Effector CD4-positive, alpha-beta T cell (primary cell): ENCODE results near the gene CFC1.
"Not testable (repeated sequence)": the region's sequence is repeated elsewhere in the genome, so short reads cannot be mapped to it uniquely, and the experiment has no call there.

Source experiments
- DNase-seq: peaks from one replicate; pipeline ENCODE4 v3.0.0-alpha.2; 2020

CFC1 gene

DNA sequence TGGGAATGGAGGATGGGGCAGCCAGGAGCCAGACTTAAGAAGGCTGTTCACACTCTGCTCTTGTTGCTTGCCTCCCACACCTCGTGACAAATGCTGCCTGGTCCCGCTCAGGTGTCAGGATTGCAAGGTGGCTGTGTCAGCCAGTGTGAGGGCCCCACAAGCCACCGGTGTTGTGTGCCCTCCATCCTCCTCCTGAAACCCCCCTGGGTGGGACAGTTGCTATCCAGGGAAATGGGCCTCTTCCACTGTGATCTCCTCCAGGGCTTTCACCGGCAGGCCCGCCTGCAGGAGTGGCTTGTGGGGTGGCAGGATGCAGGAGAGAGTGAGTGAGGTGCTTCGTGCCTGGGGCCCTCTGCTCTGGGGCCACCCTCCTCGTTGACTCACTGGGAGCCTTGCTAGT is 16.4 kb downstream of the CFC1 start:
- not testable (repeated sequence) for DNase-seq

DNA sequence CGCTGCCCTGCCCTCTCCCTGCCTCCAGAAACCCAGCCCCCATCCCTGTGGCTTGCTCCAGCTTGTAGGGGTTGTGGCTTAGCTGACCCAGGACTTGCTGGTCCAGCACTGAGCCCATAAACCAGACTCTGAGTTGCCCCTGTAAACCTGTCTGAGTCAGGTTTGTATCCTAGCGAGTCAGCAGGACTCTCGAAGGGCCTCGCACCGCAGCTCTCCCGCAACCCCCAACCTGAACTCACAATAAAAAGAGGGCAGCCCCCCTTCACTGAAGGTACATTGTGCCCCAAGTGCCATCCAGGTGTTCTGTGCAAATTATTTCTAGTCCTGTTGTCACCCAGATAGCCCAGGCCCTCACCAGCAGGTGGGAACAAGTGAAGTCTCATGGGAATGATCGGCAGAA is 17.9 kb downstream of the CFC1 start:
- DNase-seq = not testable (repeated sequence)

DNA sequence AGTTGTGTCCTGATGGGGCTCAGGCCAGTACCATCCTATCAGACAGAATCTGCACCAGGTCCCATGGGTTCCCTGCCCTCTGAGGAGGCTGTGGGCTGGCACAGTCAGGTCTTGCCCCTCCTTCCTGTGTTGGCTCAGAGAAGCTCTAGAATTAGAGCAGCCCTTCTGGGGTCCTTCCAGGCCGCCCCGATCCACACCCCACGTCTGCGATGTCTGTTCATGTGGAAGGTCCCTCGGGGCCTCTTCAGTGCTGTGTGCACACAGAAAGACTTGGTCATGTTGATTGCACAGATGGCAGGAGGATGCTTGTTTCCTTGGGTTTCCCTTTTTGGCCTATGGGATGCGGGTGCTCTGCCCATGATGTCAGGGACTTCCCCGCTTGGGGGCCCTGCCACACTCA is 20.3 kb downstream of the CFC1 start:
- DNase-seq = not testable (repeated sequence)

DNA sequence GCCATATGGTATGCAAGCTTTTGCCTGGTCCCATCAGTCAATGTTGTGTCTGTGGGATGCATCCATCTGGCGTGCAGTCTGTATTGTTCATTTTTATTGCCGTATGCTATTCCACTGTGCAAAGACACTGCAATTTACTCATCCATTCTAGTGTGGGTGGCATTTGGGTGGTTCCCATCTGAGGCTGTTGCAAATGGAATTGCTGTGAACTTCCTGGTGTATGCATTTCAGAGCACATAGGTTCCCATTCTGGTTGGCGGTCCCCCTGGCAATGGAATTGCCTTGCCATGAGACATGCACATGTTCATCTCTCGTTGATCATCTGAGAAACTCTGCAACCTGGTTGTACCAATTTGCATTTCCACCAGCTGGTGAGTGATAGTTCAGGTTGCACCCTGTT is 21.8 kb downstream of the CFC1 start:
- DNase-seq = not testable (repeated sequence)

DNA sequence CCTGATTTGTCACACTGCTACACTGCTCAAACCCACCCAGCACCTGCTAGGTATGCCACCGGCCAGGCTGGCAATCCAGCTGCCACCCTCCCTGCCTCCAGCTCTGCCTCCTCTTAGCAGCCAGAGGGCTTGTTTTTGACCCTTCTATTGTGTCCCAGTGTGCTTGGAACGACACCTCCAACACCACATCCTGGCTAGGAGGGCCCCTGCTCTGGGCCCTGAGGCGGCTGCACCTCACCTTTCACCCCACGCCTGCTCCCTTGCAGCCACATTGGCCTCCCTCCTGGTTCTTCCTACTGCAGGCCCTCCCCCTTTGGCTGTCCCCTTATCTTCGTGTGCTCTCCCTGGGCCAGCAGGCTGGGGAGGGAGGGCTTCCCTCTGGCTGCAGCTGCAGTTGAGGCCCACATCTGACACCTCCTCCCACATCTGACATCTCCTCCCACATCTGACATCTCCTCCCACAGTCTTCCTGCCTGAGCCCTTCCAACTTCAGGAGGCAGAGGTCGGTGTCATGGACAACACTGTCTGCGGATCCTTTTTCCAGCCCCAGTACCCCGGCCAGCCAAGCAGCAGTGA is 23.1 kb downstream of the CFC1 start:
- not testable (repeated sequence) for DNase-seq

DNA sequence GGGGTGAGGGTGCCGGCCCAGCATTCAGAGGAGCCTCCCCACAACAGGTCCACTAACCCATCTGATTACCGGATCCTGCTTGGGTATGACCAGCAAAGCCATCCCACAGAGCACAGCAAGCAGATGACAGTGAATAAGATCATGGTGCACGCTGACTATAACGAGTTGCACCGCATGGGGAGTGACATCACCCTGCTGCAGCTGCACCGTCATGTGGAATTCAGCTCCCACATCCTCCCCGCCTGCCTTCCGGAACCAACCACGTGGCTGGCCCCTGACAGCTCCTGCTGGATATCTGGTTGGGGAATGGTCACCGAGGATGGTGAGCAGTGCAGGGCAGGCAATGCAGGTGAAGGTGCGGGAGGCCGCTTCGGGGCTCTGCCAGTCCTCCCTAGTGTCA is 25.1 kb downstream of the CFC1 start:
- DNase-seq = not testable (repeated sequence)

DNA sequence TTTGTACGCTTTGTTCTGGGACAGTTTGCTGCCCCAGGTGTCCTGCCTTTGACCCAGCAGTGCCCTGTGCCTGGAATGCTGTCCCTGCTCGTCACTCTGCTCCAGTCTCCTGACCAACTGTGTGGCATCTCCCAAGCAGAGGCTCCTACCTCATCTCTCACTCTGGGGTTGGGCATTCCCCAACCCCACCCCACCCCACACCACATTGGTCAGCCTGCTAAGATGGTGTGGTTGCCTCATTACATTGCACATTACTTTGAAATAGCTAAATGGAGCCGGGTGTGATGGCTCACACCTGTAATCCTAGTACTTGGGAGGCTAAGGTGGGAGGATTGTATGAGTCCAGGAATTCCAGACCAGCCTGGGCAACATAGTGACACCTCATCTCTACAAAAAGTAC is 27.4 kb downstream of the CFC1 start:
- not testable (repeated sequence) for DNase-seq

DNA sequence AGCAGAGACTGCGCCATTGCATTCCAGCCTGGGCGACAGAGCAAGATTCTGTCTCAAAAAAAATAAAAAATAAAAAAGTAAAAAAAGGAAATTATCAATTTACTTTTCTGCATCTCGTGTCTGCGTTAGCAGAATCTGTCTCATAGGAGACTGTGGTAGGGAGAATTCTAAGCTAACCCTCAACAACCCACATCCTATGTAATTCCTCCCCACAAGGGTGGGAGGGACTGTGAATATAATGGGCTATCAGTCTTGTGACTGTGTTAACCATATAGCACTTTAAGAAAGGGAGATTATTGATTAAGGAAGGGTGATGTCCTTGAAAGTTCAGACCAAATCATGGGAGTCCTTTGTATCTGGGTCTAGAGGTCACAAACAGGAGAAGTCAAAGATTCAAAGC is 33.2 kb downstream of the CFC1 start:
- DNase-seq = not testable (repeated sequence)

DNA sequence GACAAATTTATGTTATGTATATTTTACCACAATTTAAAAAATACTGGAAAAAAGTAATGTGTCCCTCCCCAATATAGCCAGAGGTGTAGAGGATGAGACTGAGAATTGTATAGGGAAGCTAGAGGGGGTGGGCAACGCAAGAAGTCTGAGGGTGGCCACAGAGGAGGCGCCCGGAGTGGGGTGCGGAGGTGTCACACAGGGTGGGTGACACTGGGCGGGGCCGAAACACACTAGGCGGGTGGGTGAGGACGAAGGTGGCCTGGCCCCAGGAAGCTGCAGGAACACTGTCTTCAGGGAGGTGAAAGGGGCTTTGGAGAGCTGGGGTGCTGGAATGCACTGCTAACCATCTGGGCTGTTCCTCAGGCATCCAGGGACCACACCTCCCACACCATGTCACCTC is 42.9 kb downstream of the CFC1 start:
- DNase-seq = not testable (repeated sequence)

DNA sequence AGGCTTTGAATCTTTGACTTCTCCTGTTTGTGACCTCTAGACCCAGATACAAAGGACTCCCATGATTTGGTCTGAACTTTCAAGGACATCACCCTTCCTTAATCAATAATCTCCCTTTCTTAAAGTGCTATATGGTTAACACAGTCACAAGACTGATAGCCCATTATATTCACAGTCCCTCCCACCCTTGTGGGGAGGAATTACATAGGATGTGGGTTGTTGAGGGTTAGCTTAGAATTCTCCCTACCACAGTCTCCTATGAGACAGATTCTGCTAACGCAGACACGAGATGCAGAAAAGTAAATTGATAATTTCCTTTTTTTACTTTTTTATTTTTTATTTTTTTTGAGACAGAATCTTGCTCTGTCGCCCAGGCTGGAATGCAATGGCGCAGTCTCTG is 45.2 kb downstream of the CFC1 start:
- DNase-seq = not testable (repeated sequence)

DNA sequence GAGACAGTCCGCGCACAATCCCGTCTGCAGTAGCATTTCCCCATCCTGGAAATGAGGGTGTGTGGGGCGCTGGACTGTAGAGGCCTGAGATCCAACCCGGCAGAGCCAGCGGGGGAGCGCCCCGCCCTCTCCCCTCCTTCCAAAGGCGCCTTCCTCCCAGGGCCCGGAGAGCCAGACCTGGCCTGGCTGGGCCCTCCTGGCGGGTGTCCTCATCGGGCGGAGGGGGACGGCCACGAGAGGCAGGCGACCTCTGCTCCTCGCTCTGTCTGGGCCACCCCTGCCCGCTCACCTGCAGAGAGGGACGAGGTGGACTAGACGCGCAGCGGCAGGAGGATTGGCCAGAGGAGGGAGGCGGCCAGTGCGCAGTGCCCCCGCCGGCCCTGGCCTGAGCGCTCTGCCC is 49.9 kb downstream of the CFC1 start:
- DNase-seq = not testable (repeated sequence)

DNA sequence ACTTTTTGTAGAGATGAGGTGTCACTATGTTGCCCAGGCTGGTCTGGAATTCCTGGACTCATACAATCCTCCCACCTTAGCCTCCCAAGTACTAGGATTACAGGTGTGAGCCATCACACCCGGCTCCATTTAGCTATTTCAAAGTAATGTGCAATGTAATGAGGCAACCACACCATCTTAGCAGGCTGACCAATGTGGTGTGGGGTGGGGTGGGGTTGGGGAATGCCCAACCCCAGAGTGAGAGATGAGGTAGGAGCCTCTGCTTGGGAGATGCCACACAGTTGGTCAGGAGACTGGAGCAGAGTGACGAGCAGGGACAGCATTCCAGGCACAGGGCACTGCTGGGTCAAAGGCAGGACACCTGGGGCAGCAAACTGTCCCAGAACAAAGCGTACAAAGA is 51.0 kb downstream of the CFC1 start:
- not testable (repeated sequence) for DNase-seq

DNA sequence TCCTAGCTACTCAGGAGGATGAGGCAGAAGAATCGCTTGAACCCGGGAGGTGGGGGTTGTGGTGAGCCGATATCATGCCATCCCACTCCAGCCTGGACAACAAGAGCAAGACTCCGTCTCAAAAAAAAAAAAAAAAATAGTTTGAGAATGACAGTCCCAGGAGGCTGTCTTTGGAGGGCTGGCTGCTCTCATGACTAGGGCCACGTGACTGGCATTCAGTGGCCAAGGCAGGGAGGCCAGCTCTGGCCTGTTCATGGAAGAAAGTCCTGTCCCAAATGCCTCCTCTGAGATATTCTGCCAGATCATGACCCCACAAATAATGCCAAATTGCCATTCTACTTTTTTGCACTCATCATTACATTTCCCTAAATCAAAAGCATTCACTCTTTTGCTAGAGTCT is 54.4 kb downstream of the CFC1 start:
- not testable (repeated sequence) for DNase-seq

DNA sequence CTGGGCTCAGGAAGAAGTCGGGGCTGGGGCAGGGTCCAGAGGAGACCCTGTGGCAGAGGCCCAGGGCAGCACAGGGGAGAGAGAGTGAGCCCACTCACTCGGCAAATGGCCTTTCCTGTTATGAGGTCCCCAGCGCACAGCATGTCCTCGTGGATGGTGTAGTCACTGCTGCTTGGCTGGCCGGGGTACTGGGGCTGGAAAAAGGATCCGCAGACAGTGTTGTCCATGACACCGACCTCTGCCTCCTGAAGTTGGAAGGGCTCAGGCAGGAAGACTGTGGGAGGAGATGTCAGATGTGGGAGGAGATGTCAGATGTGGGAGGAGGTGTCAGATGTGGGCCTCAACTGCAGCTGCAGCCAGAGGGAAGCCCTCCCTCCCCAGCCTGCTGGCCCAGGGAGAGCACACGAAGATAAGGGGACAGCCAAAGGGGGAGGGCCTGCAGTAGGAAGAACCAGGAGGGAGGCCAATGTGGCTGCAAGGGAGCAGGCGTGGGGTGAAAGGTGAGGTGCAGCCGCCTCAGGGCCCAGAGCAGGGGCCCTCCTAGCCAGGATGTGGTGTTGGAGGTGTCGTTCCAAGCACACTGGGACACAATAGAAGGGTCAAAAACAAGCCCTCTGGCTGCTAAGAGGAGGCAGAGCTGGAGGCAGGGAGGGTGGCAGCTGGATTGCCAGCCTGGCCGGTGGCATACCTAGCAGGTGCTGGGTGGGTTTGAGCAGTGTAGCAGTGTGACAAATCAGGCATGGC is 55.4 kb downstream of the CFC1 start:
- not testable (repeated sequence) for DNase-seq

DNA sequence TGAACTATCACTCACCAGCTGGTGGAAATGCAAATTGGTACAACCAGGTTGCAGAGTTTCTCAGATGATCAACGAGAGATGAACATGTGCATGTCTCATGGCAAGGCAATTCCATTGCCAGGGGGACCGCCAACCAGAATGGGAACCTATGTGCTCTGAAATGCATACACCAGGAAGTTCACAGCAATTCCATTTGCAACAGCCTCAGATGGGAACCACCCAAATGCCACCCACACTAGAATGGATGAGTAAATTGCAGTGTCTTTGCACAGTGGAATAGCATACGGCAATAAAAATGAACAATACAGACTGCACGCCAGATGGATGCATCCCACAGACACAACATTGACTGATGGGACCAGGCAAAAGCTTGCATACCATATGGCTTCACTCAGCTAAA is 56.6 kb downstream of the CFC1 start:
- not testable (repeated sequence) for DNase-seq
